ENCODE results near the gene EP400. TPM values are rescaled to one million over a fixed set of nuclear protein-coding genes. Genes with fewer than 3 reads are reported as not detected.

The EP400 gene
- total RNA-seq, 1 experiment from 2014 or later: 61.7 TPM

DNA sequence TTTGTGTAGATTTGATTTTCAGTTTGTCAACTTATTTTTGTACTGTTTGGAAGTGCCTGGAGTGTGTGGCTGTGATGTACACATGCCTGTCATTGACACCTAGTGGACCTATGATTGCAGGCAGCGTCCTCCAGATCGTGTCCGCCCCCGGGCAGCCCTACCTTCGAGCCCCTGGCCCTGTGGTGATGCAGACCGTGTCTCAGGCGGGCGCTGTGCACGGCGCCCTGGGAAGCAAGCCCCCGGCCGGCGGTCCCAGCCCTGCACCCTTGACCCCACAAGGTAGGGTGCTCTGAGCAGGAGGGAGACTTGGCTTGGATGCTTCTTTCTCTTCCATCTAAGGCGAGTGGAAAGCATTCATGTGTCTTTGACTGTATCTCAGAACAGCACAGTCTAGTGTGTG, 75.8 kb downstream of the EP400 start:
- Histone ChIP-seq H3K27ac (ENCODE audit: insufficient read length, low read depth, low read length) (no peak overlapping the region), H2BK20ac (ENCODE audit: low read depth, low read length, poor library complexity, severe bottlenecking) (no peak overlapping the region), H2BK120ac (ENCODE audit: low read depth, low read length, poor library complexity, severe bottlenecking) (no peak overlapping the region), H3K23me2 (ENCODE audit: insufficient read length, low read depth, low read length, poor library complexity, severe bottlenecking) (no peaks in the 10 kb centered on the region), H3K4me1 (ENCODE audit: insufficient read depth, low read length) (no peaks in the 10 kb centered on the region), H3K9ac (ENCODE audit: extremely low read depth, insufficient read length, low read length) (no peak overlapping the region), H4K8ac (replicated peaks; ENCODE audit: insufficient read length, low read depth, low read length) (no peak overlapping the region), H3K23ac (ENCODE audit: insufficient read length, low read depth, low read length) (no peak overlapping the region), H4K91ac (ENCODE audit: insufficient read length, low read depth, low read length) (no peak overlapping the region), H3K4ac (ENCODE audit: low read depth, low read length) (no peak overlapping the region), H3K4me2 (ENCODE audit: insufficient read depth, insufficient read length, low read length) (no peak overlapping the region), H3K27me3 (ENCODE audit: insufficient read depth, low read length) (no peaks in the 10 kb centered on the region), H3K79me2 (ENCODE audit: insufficient read depth, low read length) (no peaks in the 10 kb centered on the region), H2AFZ (ENCODE audit: low read length) (no peak overlapping the region), H2AK5ac (ENCODE audit: insufficient read length, low read length) (no peak overlapping the region), H2BK12ac (ENCODE audit: insufficient read length, low read depth, low read length) (no peak overlapping the region), H3T11ph (ENCODE audit: low read length) (no peak overlapping the region), H2BK5ac (ENCODE audit: insufficient read length, low read length) (no peak overlapping the region), H2BK15ac (ENCODE audit: low read depth, low read length) (no peak overlapping the region), H3K18ac (ENCODE audit: insufficient read length, low read depth, low read length) (no peak overlapping the region), H4K20me1 (ENCODE audit: control insufficient read depth, insufficient read depth, insufficient read length) (no peaks in the 10 kb centered on the region), H3K9me3 (ENCODE audit: control insufficient read depth, low read depth, low read length) (no peaks in the 10 kb centered on the region), H4K5ac (ENCODE audit: insufficient read length, low read depth, low read length) (no peak overlapping the region), H3K56ac (ENCODE audit: insufficient read length, low read depth, low read length) (no peak overlapping the region), H3K79me1 (ENCODE audit: insufficient read depth, low read depth, low read length, poor library complexity, severe bottlenecking) (no peaks in the 10 kb centered on the region), H3K14ac (ENCODE audit: insufficient read depth, low read length) (no peak overlapping the region)
- Mint-ChIP-seq H3K4me1 (no peaks in the 10 kb centered on the region), H3K9me3 (no peaks in the 10 kb centered on the region), H3K36me3 (ENCODE audit: insufficient read depth in 1 of 3, low read depth in 3 of 3) (peaks cover 38 to 84% (median 83%) of the 10 kb centered on the region in 3 experiments; a peak in 6 of 7 replicates), H3K27ac (no peak overlapping the region), H3K27me3 (ENCODE audit: low read depth) (no peaks in the 10 kb centered on the region; the same call in 1 of the 2 replicates), H3K4me3 (no peak overlapping the region)
- TF ChIP-seq, protein P1, sequence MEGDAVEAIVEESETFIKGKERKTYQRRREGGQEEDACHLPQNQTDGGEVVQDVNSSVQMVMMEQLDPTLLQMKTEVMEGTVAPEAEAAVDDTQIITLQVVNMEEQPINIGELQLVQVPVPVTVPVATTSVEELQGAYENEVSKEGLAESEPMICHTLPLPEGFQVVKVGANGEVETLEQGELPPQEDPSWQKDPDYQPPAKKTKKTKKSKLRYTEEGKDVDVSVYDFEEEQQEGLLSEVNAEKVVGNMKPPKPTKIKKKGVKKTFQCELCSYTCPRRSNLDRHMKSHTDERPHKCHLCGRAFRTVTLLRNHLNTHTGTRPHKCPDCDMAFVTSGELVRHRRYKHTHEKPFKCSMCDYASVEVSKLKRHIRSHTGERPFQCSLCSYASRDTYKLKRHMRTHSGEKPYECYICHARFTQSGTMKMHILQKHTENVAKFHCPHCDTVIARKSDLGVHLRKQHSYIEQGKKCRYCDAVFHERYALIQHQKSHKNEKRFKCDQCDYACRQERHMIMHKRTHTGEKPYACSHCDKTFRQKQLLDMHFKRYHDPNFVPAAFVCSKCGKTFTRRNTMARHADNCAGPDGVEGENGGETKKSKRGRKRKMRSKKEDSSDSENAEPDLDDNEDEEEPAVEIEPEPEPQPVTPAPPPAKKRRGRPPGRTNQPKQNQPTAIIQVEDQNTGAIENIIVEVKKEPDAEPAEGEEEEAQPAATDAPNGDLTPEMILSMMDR (conservative IDR thresholded peaks at IDR 0.05): no peak
- no peak for DNase-seq
- no CpG with 5 or more reads among the region's 14 CpGs for WGBS (ENCODE audit: extremely low coverage, insufficient read length, low lambda C conversion rate)
